Measurements from ENCODE around the gene EGFL8. TPM values are rescaled to one million over a fixed set of nuclear protein-coding genes. Genes with fewer than 3 reads are reported as not detected.

The EGFL8 gene
- total and polyA plus RNA-seq, 9 of the 15 experiments (the other 6 are each of a cell fraction or from before 2014, with no cell fraction given), result 2.2 to 47.4 (median 14.2) TPM

- TF ChIP-seq THRB (CRISPR knock-in tag; conservative IDR thresholded peaks at IDR 0.05) (no peak), L3MBTL2 (IDR thresholded peaks at IDR 0.05) (peak; percentile 55), KDM4B (IDR thresholded peaks at IDR 0.05; ENCODE audit: borderline replicate concordance in 2 of 2, low read depth in 1 of 2) (no peak), HLTF (IDR thresholded peaks at IDR 0.05) (no peak), NR4A1 (CRISPR knock-in tag; IDR thresholded peaks at IDR 0.05) (no peak), NR4A1 (tag; IDR thresholded peaks at IDR 0.05) (no peak), RBM25 (IDR thresholded peaks at IDR 0.05; ENCODE audit: low read depth, low read length, severe bottlenecking) (no peak), TAF9B (IDR thresholded peaks at IDR 0.05; ENCODE audit: partially characterized antibody) (no peak), ZNF431 (CRISPR knock-in tag; IDR thresholded peaks at IDR 0.05) (no peak), TEAD1 (CRISPR knock-in tag; IDR thresholded peaks at IDR 0.05) (0 out of 4 replicates have a peak, but pooled peaks of 1 of the 2 experiments have one; percentile 0), HDAC3 (IDR thresholded peaks at IDR 0.05; ENCODE audit: borderline replicate concordance, partially characterized antibody) (peak; percentile 18), PREB (CRISPR knock-in tag; IDR thresholded peaks at IDR 0.05) (no peak), ATF1 (CRISPR knock-in tag; IDR thresholded peaks at IDR 0.05) (no peak), ATF1 (tag; IDR thresholded peaks at IDR 0.05) (no peak; the same call in 1 of the 2 replicates), CBFA2T3 (IDR thresholded peaks at IDR 0.05) (peak; percentile 20; the same call in 1 of the 2 replicates), ATF7 (IDR thresholded peaks at IDR 0.05) (no peak), TFAM (CRISPR knock-in tag; conservative IDR thresholded peaks at IDR 0.05) (no peak), COPS2 (conservative IDR thresholded peaks at IDR 0.05) (no peak), ZNF175 (CRISPR knock-in tag; IDR thresholded peaks at IDR 0.05; ENCODE audit: low read depth) (no peak)
- TF ChIP-seq, protein P1, sequence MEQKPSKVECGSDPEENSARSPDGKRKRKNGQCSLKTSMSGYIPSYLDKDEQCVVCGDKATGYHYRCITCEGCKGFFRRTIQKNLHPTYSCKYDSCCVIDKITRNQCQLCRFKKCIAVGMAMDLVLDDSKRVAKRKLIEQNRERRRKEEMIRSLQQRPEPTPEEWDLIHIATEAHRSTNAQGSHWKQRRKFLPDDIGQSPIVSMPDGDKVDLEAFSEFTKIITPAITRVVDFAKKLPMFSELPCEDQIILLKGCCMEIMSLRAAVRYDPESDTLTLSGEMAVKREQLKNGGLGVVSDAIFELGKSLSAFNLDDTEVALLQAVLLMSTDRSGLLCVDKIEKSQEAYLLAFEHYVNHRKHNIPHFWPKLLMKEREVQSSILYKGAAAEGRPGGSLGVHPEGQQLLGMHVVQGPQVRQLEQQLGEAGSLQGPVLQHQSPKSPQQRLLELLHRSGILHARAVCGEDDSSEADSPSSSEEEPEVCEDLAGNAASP (IDR thresholded peaks at IDR 0.05), result no peak
- TF ChIP-seq, protein P2, sequence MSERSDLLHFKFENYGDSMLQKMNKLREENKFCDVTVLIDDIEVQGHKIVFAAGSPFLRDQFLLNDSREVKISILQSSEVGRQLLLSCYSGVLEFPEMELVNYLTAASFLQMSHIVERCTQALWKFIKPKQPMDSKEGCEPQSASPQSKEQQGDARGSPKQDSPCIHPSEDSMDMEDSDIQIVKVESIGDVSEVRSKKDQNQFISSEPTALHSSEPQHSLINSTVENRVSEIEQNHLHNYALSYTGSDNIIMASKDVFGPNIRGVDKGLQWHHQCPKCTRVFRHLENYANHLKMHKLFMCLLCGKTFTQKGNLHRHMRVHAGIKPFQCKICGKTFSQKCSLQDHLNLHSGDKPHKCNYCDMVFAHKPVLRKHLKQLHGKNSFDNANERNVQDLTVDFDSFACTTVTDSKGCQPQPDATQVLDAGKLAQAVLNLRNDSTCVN (CRISPR knock-in tag; IDR thresholded peaks at IDR 0.05), result no peak
Observed at GRCh38 chr6:32152769-32153563, 11.4 kb upstream of the EGFL8 start (continued).

Data from K562 (cell line).